ENCODE results near the gene ZNF446.
A peak's percentile ranks its signal among the peaks of the same experiment; 100 is the strongest.
"Not testable (repeated sequence)": the region's sequence is repeated elsewhere in the genome, so short reads cannot be mapped to it uniquely, and the experiment has no call there.

ZNF446 gene

DNA sequence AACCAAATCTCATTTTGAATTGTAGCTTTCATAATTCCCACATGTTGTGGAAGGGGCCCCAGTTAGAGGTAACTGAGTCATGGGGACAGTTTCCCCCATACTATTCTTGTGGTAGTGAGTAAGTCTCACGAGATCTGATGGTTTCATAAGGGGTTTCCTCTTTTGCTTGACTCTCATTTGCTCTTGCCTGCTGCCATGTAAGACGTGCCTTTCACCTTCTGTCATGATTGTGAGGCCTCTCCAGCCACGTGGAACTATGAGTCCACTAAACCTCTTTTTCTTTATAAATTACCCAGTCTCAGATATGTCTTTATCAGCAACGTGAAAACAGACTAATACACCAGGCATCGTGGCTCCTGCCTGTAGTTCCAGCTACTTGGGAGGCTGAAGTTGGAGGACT is 26.2 kb upstream of the ZNF446 start:
- not testable (repeated sequence) for H3K4me3 ChIP-seq (ENCODE audit: low read length); H3F3A ChIP-seq (ENCODE audit: control insufficient read depth, insufficient read depth); H3K27ac ChIP-seq (ENCODE audit: low read depth, low read length); H3K79me2 ChIP-seq (ENCODE audit: control insufficient read depth, low read length); H3K27me3 ChIP-seq (ENCODE audit: control insufficient read depth, low read length); H3K9me2 ChIP-seq (replicated peaks; ENCODE audit: control insufficient read depth, low read length); H3K4me2 ChIP-seq (ENCODE audit: low read length); H4K20me1 ChIP-seq (ENCODE audit: control insufficient read depth, insufficient read depth, low read depth, low read length)
- Histone ChIP-seq H3K4me1 (ENCODE audit: control insufficient read depth, low read length) (peaks cover 14% of the 10 kb centered on the region), H3K9me3 (ENCODE audit: control insufficient read depth, insufficient read depth, low read length) (peaks cover 23% of the 10 kb centered on the region), H3K36me3 (ENCODE audit: control insufficient read depth, low read length) (peaks cover 12% of the 10 kb centered on the region)

GRCh38 chr19:58450856-58451357 is 25.2 kb upstream of the ZNF446 start:
- H3K27me3 ChIP-seq (ENCODE audit: control insufficient read depth, low read length), result peaks cover 7% of the 10 kb centered on the region
- TF ChIP-seq CTCF (IDR thresholded peaks at IDR 0.05; ENCODE audit: low read depth, low read length, poor library complexity, severe bottlenecking) (no peak), EZH2phosphoT487 (IDR thresholded peaks at IDR 0.05; ENCODE audit: borderline replicate concordance, low read length) (no peak)
- H3K4me1 ChIP-seq (ENCODE audit: control insufficient read depth, low read length), result peaks cover 14% of the 10 kb centered on the region
- H3K27ac ChIP-seq (ENCODE audit: low read depth, low read length), result no peak overlapping the region
- peak overlapping the region; percentile 87 for H3K4me3 ChIP-seq (ENCODE audit: low read length)
- peak overlapping the region; percentile 97 for H3K4me2 ChIP-seq (ENCODE audit: low read length)
- H3K9me2 ChIP-seq (replicated peaks; ENCODE audit: control insufficient read depth, low read length), result no peaks in the 10 kb centered on the region
- no peaks in the 10 kb centered on the region for H4K20me1 ChIP-seq (ENCODE audit: control insufficient read depth, insufficient read depth, low read depth, low read length)
- H3K9me3 ChIP-seq (ENCODE audit: control insufficient read depth, insufficient read depth, low read length), result peaks cover 23% of the 10 kb centered on the region
- H3K36me3 ChIP-seq (ENCODE audit: control insufficient read depth, low read length), result peaks cover 12% of the 10 kb centered on the region
- peaks cover 6% of the 10 kb centered on the region for H3K79me2 ChIP-seq (ENCODE audit: control insufficient read depth, low read length)
- H3F3A ChIP-seq (ENCODE audit: control insufficient read depth, insufficient read depth), result no peaks in the 10 kb centered on the region

GRCh38 chr19:58451358-58452101 is 24.6 kb upstream of the ZNF446 start, which contains the start of gene ZNF324B:
TSS of gene ZNF324B (plus strand) at chr19:58451622. CDS start at chr19:58453702, 2,080 bp downstream.
- Histone ChIP-seq H4K20me1 (ENCODE audit: control insufficient read depth, insufficient read depth, low read depth, low read length) (no peaks in the 10 kb centered on the region), H3K9me3 (ENCODE audit: control insufficient read depth, insufficient read depth, low read length) (peaks cover 23% of the 10 kb centered on the region), H3K4me1 (ENCODE audit: control insufficient read depth, low read length) (peaks cover 14% of the 10 kb centered on the region), H3K27me3 (ENCODE audit: control insufficient read depth, low read length) (peaks cover 7% of the 10 kb centered on the region), H3K27ac (ENCODE audit: low read depth, low read length) (no peak within 1 kb of the TSS), H3K4me2 (ENCODE audit: low read length) (peak within 1 kb of the TSS; percentile 97), H3K9me2 (replicated peaks; ENCODE audit: control insufficient read depth, low read length) (no peaks in the 10 kb centered on the region), H3K79me2 (ENCODE audit: control insufficient read depth, low read length) (peaks cover 6% of the 10 kb centered on the region), H3F3A (ENCODE audit: control insufficient read depth, insufficient read depth) (no peaks in the 10 kb centered on the region), H3K36me3 (ENCODE audit: control insufficient read depth, low read length) (peaks cover 16% of the 10 kb centered on the region), H3K4me3 (ENCODE audit: low read length) (peak within 1 kb of the TSS; percentile 87)
- TF ChIP-seq EZH2phosphoT487 (IDR thresholded peaks at IDR 0.05; ENCODE audit: borderline replicate concordance, low read length) (no peak), CTCF (IDR thresholded peaks at IDR 0.05; ENCODE audit: low read depth, low read length, poor library complexity, severe bottlenecking) (peak; percentile 19)

DNA sequence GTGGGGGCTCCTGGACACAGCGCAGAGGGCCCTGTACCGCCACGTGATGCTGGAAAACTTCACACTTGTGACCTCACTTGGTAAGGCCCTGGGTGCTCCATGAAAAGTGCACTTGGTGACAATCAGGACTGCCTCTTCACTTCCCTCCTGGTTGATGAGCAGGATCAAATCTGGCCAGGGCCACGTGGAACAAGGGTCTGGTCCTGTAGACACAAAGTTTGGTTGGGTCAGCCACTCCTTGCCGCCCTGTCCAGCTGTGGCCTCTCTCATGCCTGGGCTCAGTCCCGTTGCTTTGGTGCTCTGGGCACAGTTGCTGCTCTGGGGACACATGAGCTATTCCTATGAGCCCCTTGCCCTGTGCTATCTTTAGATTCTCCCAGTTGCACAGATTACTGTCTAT is 22.4 kb upstream of the ZNF446 start:
- Histone ChIP-seq H3K79me2 (ENCODE audit: control insufficient read depth, low read length) (peaks cover 6% of the 10 kb centered on the region), H3K27ac (ENCODE audit: low read depth, low read length) (no peak overlapping the region), H3K27me3 (ENCODE audit: control insufficient read depth, low read length) (peaks cover 7% of the 10 kb centered on the region), H3K4me2 (ENCODE audit: low read length) (no peak overlapping the region), H4K20me1 (ENCODE audit: control insufficient read depth, insufficient read depth, low read depth, low read length) (no peaks in the 10 kb centered on the region), H3K36me3 (ENCODE audit: control insufficient read depth, low read length) (peaks cover 23% of the 10 kb centered on the region), H3K9me3 (ENCODE audit: control insufficient read depth, insufficient read depth, low read length) (peaks cover 17% of the 10 kb centered on the region), H3K4me1 (ENCODE audit: control insufficient read depth, low read length) (peaks cover 14% of the 10 kb centered on the region), H3F3A (ENCODE audit: control insufficient read depth, insufficient read depth) (no peaks in the 10 kb centered on the region), H3K4me3 (ENCODE audit: low read length) (no peak overlapping the region), H3K9me2 (replicated peaks; ENCODE audit: control insufficient read depth, low read length) (no peaks in the 10 kb centered on the region)
- TF ChIP-seq CTCF (IDR thresholded peaks at IDR 0.05; ENCODE audit: low read depth, low read length, poor library complexity, severe bottlenecking) (no peak), EZH2phosphoT487 (IDR thresholded peaks at IDR 0.05; ENCODE audit: borderline replicate concordance, low read length) (no peak)

Data from DOHH2 (cell line).